Measurements from ENCODE around the gene NR1H3. TPM values are rescaled to one million over a fixed set of nuclear protein-coding genes. Genes with fewer than 3 reads are reported as not detected.

The NR1H3 gene
- total RNA-seq, 1 donor from 2014 or later, result 19.1 TPM

GRCh38 chr11:47241841-47242301 lies 15.9 kb upstream of the NR1H3 start:
- no peak for ATAC-seq (ENCODE audit: poor library complexity)
- no peak for DNase-seq
- intact Hi-C loops (cut with DNase I), result no loop called here

DNA sequence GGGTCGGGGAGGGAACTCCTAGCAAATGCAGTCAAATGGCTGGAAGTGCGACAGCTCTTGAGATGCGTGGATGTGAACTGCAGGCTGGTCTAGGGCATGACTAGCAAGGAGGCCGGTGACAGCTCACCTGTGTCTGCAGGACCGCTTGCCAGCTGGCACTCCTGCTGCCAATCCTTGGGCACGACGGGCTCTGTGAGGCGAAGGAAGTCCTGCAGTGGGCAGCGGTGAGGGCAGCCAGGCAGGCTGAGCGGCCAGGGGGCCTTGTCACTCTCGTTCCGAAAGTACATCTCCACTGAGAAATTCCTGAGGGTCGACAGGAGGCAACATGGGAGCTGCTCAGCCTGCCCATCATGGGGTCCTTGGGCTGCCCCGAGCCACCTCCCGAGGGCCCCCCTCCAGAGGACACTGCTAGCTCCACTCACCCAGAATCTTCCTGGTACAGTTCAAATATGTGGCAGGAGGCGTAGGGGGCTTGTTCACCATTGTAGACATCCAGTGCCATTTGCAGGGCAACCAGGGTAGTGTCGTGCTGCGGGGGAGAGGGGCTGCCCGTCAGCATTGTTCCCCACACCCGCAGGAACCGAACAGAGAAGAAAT lies 15.1 kb upstream of the NR1H3 start:
- intact Hi-C loops (cut with DNase I), result no loop called here
- ATAC-seq (ENCODE audit: poor library complexity) (no peak), DNase-seq (no peak)

- intact Hi-C loops (cut with DNase I), result no loop called here
- DNase-seq (no peak), ATAC-seq (ENCODE audit: poor library complexity) (no peak)
Measured at GRCh38 chr11:47243454-47243853, 14.3 kb upstream of the NR1H3 start.

DNA sequence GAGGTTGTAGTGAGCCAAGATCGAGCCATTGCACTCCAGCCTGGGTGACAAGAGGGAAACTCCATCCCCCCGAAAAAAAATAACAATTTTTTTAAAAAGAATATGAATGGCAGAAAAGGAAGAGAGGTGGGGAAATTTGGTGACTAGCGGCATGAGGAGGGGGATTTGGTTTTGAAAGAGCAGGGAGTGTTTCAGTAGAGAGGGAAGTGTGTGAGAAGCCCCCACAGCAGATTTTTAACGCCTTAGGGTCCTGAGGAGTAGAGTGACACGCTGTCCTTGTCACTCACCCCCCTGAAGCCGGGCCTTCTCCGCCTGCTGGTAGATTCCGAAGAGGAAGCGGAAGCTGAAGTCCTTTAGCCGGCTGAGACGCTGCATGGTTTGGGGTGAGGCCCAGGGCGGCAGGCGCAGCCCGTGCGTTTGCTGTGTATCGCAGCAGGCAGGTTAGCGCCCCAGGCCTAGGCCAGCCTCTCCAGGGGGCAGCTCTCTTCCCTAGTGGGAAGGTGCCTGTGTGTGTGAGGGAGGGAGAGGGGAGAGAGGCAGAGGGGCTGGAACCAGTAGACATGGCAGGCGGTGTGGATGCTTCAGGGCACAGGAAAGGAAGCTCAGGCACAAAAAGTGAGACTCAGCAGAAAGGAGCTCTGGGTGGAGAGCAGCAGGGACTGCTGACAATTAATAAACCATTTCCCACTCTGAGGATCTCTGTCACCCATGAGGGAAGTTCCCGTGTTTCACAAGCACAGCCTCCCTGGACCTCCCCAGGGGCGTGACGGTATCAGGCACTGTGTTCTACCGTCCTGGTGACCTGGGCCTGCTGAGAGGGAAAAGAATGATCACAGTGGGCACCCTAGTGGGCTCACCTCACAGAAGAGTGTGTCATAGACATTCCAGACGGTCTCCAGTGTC lies 13.1 kb upstream of the NR1H3 start:
- DNase-seq, result peak; percentile 56
- intact Hi-C loops (cut with DNase I), result no loop called here
- peak; percentile 19 for ATAC-seq (ENCODE audit: poor library complexity)

DNA sequence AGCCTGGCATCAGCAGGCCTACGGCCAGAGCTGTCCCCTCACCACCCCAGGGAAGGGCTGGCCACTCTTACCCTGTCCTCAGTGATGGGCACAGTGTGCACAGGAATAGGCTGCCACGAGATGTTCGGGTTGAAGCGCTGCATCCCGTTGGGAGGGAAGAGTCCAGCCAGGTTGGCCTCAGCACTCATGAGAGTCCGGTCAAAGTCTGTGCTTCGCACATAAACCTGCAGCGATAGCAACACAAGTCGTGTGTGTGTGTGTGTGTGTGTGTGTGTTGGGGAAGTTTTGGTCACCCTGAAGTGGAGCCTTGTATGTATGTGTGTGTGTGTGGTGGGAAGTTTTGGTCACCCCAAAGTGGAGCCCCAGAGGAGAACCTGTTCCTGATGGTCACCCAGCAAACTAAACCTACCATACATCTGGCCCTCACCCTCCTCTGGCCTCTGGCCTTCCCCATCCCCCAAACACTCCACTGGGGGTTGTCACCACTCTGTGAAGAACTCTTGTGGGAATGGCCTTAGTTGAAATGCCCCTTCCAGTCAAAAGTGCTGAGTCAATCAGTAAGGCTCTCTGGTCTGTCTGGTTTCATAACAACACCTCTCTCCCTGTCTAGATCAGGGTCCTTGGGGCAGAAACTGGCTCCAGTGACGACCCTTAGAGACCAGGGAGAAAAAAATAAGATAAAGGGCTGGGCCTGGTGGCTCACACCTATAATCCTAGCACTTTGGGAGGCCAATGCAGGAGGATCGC lies 12.0 kb upstream of the NR1H3 start:
- intact Hi-C loops (cut with DNase I), result no loop called here
- ATAC-seq (ENCODE audit: poor library complexity), result no peak
- DNase-seq, result no peak

DNA sequence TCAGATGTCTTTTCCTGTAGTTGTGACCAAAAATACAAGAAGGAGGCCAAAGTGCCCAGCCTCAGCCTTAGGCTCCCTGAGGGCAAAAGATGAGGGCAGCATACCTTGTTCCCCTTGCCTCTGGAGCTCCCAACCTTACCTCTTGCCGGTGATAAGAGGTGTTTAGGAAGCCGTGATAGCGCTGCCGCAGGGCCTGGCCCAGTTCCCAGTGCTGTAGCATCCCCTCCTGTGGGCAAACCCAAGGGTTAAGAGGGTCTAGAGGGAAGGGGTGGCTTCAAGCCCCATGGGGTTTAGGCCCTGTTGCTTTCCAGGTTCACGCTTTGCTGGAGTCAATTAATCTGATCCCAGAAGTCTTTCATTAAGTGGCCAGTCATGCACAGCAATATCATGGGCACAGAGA lies 10.3 kb upstream of the NR1H3 start:
- DNase-seq (no peak), ATAC-seq (ENCODE audit: poor library complexity) (no peak)
- intact Hi-C loops (cut with DNase I), result no loop called here

GRCh38 chr11:47248304-47248663 lies 9.5 kb upstream of the NR1H3 start:
- no peak for DNase-seq
- intact Hi-C loops (cut with DNase I), result no loop called here
- peak; percentile 45 for ATAC-seq (ENCODE audit: poor library complexity)

- intact Hi-C loops (cut with DNase I), result no loop called here
- ATAC-seq (ENCODE audit: poor library complexity), result peak; percentile 98
Measured at GRCh38 chr11:47248664-47249377, 9.0 kb upstream of the NR1H3 start, which contains the start of gene ACP2. TSS of gene ACP2 (minus strand) at chr11:47248814. CDS start at chr11:47248789, 25 bp downstream.

GRCh38 chr11:47249378-47249715 lies 8.4 kb upstream of the NR1H3 start:
- intact Hi-C loops (cut with DNase I), result no loop called here
- DNase-seq (no peak), ATAC-seq (ENCODE audit: poor library complexity) (no peak)

More at GRCh38 chr11:47248664-47249377, 9.0 kb upstream of the NR1H3 start, which contains the start of gene ACP2:
- DNase-seq, result peak; percentile 94

DNA sequence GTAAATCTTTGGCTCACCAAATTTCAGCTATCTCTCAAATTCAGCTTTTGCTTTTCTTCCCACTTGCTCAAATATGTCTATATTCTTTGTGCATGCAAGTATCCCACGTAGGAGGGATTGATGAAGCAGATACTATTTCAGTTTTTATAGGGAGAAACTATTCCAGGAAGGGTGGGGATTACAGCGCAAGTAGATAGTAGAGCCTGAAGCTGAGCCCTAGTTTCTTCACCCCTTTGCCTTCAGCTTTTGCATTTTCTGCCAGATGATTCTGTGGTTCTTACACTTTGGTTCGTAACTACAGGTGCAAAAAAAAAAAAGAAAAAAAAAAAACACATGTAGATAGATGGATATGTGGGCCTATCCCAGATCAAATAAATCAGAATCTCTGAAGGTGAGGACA lies 6.0 kb upstream of the NR1H3 start:
- intact Hi-C loops (cut with DNase I), result loop anchor here (10.0 kb wide), 1 partner anchor 103 kb away; the partner anchor contains the start of gene MYBPC3
- DNase-seq (no peak), ATAC-seq (ENCODE audit: poor library complexity) (no peak)

DNA sequence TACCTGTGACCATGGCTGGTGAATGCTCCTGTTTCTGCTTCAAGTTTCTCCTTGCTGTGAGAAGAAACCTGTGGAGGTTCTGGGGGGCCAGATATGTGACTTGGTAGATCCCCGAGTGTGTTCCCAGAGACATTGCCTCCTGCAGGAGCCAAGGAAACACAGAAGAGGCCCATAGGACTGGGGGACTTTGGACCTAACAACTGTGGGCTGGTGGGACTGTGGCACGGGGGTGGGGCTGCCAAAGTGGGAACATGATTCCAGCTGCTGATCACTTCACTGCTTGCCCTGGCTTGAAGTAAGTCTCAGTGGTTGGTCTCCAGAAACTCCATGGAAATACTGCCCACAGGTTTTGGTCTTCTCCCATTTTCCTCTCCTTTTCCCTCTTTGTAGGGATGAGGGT lies 4.1 kb upstream of the NR1H3 start:
- intact Hi-C loops (cut with DNase I), result loop anchor here (10.0 kb wide), 1 partner anchor 101 kb away; the partner anchor contains the start of gene MYBPC3
- no peak for ATAC-seq (ENCODE audit: poor library complexity)

GRCh38 chr11:47254386-47254785 lies 3.4 kb upstream of the NR1H3 start:
- DNase-seq, result peak; percentile 42
- intact Hi-C loops (cut with DNase I), result loop anchor here (10.0 kb wide), 1 partner anchor 100 kb away; the partner anchor contains the start of gene MYBPC3
- no peak for ATAC-seq (ENCODE audit: poor library complexity)

More for the DNA sequence above, 4.1 kb upstream of the NR1H3 start:
- DNase-seq, result no peak

DNA sequence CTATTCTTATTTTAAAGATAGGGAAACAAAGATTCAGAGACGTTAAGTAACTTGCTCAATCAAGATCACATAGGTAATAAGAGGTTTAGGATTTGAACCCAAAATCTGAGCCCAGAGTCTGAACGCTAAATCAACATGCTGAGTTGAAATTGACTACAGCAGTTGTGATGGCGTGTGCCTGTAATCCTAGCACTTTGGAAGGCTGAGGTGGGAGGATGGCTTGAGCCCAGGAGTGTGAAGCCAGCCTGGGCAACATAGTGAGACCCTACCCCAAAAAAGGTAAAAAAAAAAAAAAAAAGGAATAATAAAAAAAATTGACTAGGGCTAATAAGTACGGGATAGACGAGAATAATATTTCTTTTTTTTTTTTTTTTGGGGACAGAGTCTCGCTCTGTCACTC lies 1.4 kb upstream of the NR1H3 start:
- intact Hi-C loops (cut with DNase I), result loop anchor here (5.0 to 10.0 kb wide), 2 partner anchors 74 to 98 kb away; partner anchors contain the start of gene MYBPC3
- DNase-seq, result no peak
- ATAC-seq (ENCODE audit: poor library complexity), result no peak

- no peak for ATAC-seq (ENCODE audit: poor library complexity)
- DNase-seq, result no peak
- intact Hi-C loops (cut with DNase I), result loop anchor here (5.0 to 10.0 kb wide), 2 partner anchors 75 to 98 kb away; partner anchors contain the start of gene MYBPC3
Measured at GRCh38 chr11:47257177-47257516, 649 bp upstream of the NR1H3 start.

DNA sequence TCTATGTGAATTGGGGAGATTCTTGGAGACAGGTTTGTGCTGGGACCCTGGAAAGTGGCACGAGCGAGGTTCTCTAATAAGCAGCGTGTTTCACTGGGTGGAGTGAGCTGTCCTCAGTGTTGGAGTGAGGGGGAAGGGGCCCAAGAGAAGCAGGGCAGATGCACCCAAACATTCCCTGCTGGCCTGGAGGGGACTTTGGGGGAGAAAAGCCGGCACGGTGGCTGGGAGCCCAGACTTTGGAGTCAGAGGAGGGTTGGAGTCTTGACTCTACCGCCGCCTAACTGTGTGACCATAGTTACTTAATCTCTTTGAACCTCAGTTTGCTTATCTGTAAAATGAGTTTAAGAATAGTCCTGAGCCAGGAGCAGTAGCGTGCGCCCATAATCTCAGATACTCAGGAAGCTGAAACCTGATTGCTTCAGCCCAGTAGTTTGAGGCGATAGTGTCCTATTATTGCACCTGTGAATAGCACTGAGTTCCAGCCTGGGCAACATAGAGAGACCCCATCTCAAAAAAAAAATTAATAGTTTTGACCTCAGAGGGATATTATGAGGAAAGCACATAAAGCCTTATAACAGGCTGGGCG lies 614 bp downstream of the NR1H3 start:
- ATAC-seq (ENCODE audit: poor library complexity) (no peak), DNase-seq (peak; percentile 47)
- intact Hi-C loops (cut with DNase I), result loop anchor here (5.0 to 10.0 kb wide), 2 partner anchors 76 to 96 kb away; partner anchors contain the start of gene MYBPC3

DNA sequence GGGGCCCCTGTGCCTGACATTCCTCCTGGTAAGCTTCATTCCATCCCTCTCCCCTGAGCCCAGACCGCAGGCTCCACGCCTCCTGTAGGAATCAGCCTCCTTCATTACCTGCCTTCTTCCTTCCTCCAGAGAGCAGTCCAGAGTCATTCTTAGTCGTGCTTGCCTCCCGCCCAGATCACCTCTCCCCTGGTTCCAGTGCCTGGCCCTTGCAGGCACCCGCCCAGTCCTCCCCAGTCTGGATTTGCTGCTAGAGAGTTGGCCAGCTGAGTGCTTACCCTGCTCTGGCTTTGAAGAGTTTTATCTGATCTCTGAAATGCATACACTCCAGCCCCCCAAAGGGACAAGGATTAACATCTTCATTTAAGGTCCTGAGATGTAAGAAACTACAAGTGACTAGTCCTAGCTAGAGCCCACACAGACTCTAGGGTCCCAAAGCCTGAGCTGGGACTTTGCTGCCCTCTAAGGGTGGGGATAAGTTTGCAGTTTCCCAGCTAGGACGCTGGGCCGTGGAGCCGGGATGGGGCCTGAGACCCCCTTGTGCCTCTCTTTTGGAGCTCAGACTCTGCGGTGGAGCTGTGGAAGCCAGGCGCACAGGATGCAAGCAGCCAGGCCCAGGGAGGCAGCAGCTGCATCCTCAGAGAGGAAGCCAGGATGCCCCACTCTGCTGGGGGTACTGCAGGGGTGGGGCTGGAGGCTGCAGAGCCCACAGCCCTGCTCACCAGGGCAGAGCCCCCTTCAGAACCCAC lies 1.6 kb downstream of the NR1H3 start:
- ATAC-seq (ENCODE audit: poor library complexity) (peak; percentile 32), DNase-seq (peak; percentile 54)
- intact Hi-C loops (cut with DNase I), result loop anchor here (5.0 to 10.0 kb wide), 2 partner anchors 77 to 95 kb away; partner anchors contain the start of gene MYBPC3

- ATAC-seq (ENCODE audit: poor library complexity), result no peak
- no peak for DNase-seq
- intact Hi-C loops (cut with DNase I), result no loop called here
Measured at GRCh38 chr11:47260366-47260765, 2.6 kb downstream of the NR1H3 start.

All from Right ventricle myocardium superior (tissue), 1 donor.